Liver (tissue), 9 donors: ENCODE measurements around the gene GJB1. TPM values are rescaled to one million over a fixed set of nuclear protein-coding genes. Genes with fewer than 3 reads are reported as not detected.

Experiments used
- DNase-seq: peaks from one replicate; pipeline ENCODE4 v3.0.0-alpha.2; 2017; ENCODE audit warnings: low spot score
- H3K27ac ChIP-seq, 2 donors: one replicate each; pipeline ENCODE4 v1.7.0; 2013; ENCODE audit warnings: inconsistent platforms in 2 of 2, low read length in 2 of 2, control low read depth in 1 of 2, low read depth in 1 of 2, mild to moderate bottlenecking in 1 of 2
- H3K27me3 ChIP-seq, 4 donors: one replicate each; pipeline versions ENCODE4 v1.6.1 to v1.7.0; 2013; ENCODE audit warnings: low read length in 3 of 4, inconsistent platforms in 1 of 4, mild to moderate bottlenecking in 1 of 4, moderate library complexity in 1 of 4; ENCODE audit not compliant: control insufficient read depth in 4 of 4, insufficient read depth in 4 of 4
- H3K36me3 ChIP-seq, 4 donors: one replicate each; pipeline versions ENCODE4 v1.6.1 to v1.7.0; 2013; ENCODE audit warnings: low read length in 3 of 4, mild to moderate bottlenecking in 3 of 4, low read depth in 1 of 4, moderate library complexity in 1 of 4; ENCODE audit not compliant: control insufficient read depth in 4 of 4, insufficient read depth in 3 of 4
- H3K4me1 ChIP-seq, 4 donors: one replicate each; pipeline versions ENCODE4 v1.6.1 to v1.7.0; 2013; ENCODE audit warnings: low read length in 3 of 4, mild to moderate bottlenecking in 3 of 4, moderate library complexity in 1 of 4; ENCODE audit not compliant: control insufficient read depth in 4 of 4, insufficient read depth in 4 of 4
- H3K4me3 ChIP-seq, 3 donors: one replicate each; pipeline versions ENCODE4 v1.6.1 to v1.7.0; 2013; ENCODE audit warnings: low read length in 3 of 3, control low read depth in 1 of 3, low read depth in 1 of 3, mild to moderate bottlenecking in 1 of 3
- H3K9ac ChIP-seq, 2 donors: one replicate each; pipeline ENCODE4 v1.7.0; 2013; ENCODE audit warnings: low read length in 2 of 2, mild to moderate bottlenecking in 2 of 2, moderate library complexity in 2 of 2, control low read depth in 1 of 2, low read depth in 1 of 2
- H3K9me3 ChIP-seq, 4 donors: one replicate each; pipeline versions ENCODE4 v1.6.1 to v1.7.0; 2013; ENCODE audit warnings: low read length in 3 of 4; ENCODE audit not compliant: control insufficient read depth in 4 of 4
- EGR1 ChIP-seq, 2 donors: IDR thresholded peaks; 2 replicates each; pipeline ENCODE4 v1.6.1; 2016 to 2018; ENCODE audit warnings: antibody characterized with exemption in 2 of 2, low read depth in 2 of 2
- FOXA1 ChIP-seq: IDR thresholded peaks from 2 replicates; pipeline ENCODE4 v1.6.1; 2016; ENCODE audit warnings: antibody characterized with exemption
- FOXA2 ChIP-seq: IDR thresholded peaks from 2 replicates; pipeline ENCODE4 v1.6.1; 2016; ENCODE audit warnings: antibody characterized with exemption
- GABPA ChIP-seq, 2 donors: IDR thresholded peaks in 1 of 2; conservative IDR thresholded peaks in 1 of 2; 2 replicates each; pipeline ENCODE4 v1.6.1; 2016; ENCODE audit warnings: antibody characterized with exemption in 2 of 2, mild to moderate bottlenecking in 1 of 2, moderate library complexity in 1 of 2
- HNF4A ChIP-seq, 2 donors: conservative IDR thresholded peaks; 2 replicates each; pipeline ENCODE4 v1.6.1; 2016; ENCODE audit warnings: antibody characterized with exemption in 2 of 2, mild to moderate bottlenecking in 2 of 2
- HNF4G ChIP-seq: IDR thresholded peaks from 2 replicates; pipeline ENCODE4 v1.6.1; 2016; ENCODE audit warnings: antibody characterized with exemption
- JUND ChIP-seq, 2 donors: IDR thresholded peaks; 2 replicates each; pipeline ENCODE4 v1.6.1; 2016; ENCODE audit warnings: antibody characterized with exemption in 2 of 2
- NR2F2 ChIP-seq: IDR thresholded peaks from 2 replicates; pipeline ENCODE4 v1.6.1; 2016; ENCODE audit warnings: antibody characterized with exemption
- RAD21 ChIP-seq, 2 donors: IDR thresholded peaks; 2 replicates each; pipeline ENCODE4 v1.6.1; 2016; ENCODE audit warnings: antibody characterized with exemption in 2 of 2, mild to moderate bottlenecking in 2 of 2
- RXRA ChIP-seq, 2 donors: IDR thresholded peaks; 2 replicates each; pipeline ENCODE4 v1.6.1; 2017 to 2018; ENCODE audit warnings: antibody characterized with exemption in 2 of 2, mild to moderate bottlenecking in 1 of 2
- SP1 ChIP-seq: IDR thresholded peaks from 2 replicates; pipeline ENCODE4 v1.6.1; 2018; ENCODE audit warnings: antibody characterized with exemption, mild to moderate bottlenecking
- TAF1 ChIP-seq: conservative IDR thresholded peaks from 2 replicates; pipeline ENCODE4 v1.6.1; 2016; ENCODE audit warnings: antibody characterized with exemption, mild to moderate bottlenecking
- WGBS: extraction: QIAGEN DNeasy Blood & Tissue Kit; methylation state at CpG from one replicate; pipeline ENCODE4 v1.1.7; 2013; 5-methylcytosine and 5-hydroxymethylcytosine counted together
- polyA plus RNA-seq, 2 donors: library from polyadenylated mRNA; stranded (reverse) in 1 of 2; unstranded in 1 of 2; fragments of 200-250 nt in 1 of 2; fragments of >200 nt in 1 of 2; fragmentation: Nextera tagmentation in 1 of 2; extraction: Ambion mirVana in 1 of 2; gene quantifications; one replicate each; pipeline versions ENCODE4 v1.2.1 to v1.2.3, GENCODE V29; 2013 to 2015
- total RNA-seq, 2 donors: library from RNA; depleted of rRNA; stranded (reverse); fragments of >200 nt; gene quantifications; one replicate each; pipeline ENCODE4 v1.2.3, GENCODE V29; 2014
- TF ChIP-seq, protein P1 (sequence below): IDR thresholded peaks from 2 replicates; pipeline ENCODE4 v1.6.1; 2016; ENCODE audit warnings: antibody characterized with exemption, mild to moderate bottlenecking
- TF ChIP-seq, protein P2 (sequence below): fragments of 150-350 bp; IDR thresholded peaks from 2 replicates; pipeline ENCODE4 v1.5.1; 2017; ENCODE audit warnings: improper control_type of control experiment, low read depth, low read length; ENCODE audit not compliant: missing input control
- TF ChIP-seq, protein P3 (sequence below): IDR thresholded peaks from 2 replicates; pipeline ENCODE4 v1.6.1; 2016; ENCODE audit warnings: antibody characterized with exemption
- TF ChIP-seq, protein P4 (sequence below): IDR thresholded peaks from 2 replicates; pipeline ENCODE4 v1.6.1; 2016; ENCODE audit warnings: antibody characterized with exemption
- TF ChIP-seq, protein P5 (sequence below): IDR thresholded peaks from 2 replicates; pipeline ENCODE4 v1.6.1; 2016; ENCODE audit warnings: antibody characterized with exemption
- donor health status: healthy.
- donor health status: healthy.
- donor health status: healthy.
- donor health status: healthy.
- donor health status: healthy.

Gene GJB1
- total and polyA plus RNA-seq, 4 donors = 77.1 to 251 (median 199) TPM

DNA sequence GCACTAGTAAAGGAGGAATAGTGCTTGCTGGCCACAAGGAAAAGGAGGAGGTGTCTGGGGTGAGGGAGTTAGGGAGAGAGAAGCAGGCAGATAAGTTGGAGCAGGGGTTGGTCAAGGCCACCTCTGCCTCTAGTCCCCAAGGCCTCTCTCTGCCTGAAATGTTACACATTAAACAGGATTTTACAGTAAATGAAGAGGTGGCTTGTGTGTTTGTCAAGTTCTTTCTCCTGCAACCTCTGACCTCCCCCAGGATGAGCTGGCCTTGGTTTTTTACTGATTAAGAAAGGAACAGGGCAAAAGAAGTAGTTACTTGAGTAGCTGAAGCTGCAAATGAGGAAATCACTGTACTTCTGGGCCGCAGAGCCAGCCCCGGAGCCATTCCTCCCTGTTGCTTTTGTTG lies 2.0 kb downstream of the GJB1 start:
- H3K9ac ChIP-seq = no peak overlapping the region
- no peaks in the 10 kb centered on the region for H3K27me3 ChIP-seq
- no peaks in the 10 kb centered on the region for H3K9me3 ChIP-seq
- no peak overlapping the region for H3K4me3 ChIP-seq
- no peak for DNase-seq
- TF ChIP-seq GABPA (IDR thresholded peaks at IDR 0.05 in 1 of 2, conservative IDR thresholded peaks at IDR 0.05 in 1 of 2) = no peak
- no peak for TF ChIP-seq TAF1
- no peak for TF ChIP-seq EGR1 (IDR thresholded peaks at IDR 0.05; ENCODE audit: low read depth in 2 of 2)
- TF ChIP-seq RXRA (IDR thresholded peaks at IDR 0.05) = no peak
- TF ChIP-seq JUND (IDR thresholded peaks at IDR 0.05) = no peak
- TF ChIP-seq, protein P1, sequence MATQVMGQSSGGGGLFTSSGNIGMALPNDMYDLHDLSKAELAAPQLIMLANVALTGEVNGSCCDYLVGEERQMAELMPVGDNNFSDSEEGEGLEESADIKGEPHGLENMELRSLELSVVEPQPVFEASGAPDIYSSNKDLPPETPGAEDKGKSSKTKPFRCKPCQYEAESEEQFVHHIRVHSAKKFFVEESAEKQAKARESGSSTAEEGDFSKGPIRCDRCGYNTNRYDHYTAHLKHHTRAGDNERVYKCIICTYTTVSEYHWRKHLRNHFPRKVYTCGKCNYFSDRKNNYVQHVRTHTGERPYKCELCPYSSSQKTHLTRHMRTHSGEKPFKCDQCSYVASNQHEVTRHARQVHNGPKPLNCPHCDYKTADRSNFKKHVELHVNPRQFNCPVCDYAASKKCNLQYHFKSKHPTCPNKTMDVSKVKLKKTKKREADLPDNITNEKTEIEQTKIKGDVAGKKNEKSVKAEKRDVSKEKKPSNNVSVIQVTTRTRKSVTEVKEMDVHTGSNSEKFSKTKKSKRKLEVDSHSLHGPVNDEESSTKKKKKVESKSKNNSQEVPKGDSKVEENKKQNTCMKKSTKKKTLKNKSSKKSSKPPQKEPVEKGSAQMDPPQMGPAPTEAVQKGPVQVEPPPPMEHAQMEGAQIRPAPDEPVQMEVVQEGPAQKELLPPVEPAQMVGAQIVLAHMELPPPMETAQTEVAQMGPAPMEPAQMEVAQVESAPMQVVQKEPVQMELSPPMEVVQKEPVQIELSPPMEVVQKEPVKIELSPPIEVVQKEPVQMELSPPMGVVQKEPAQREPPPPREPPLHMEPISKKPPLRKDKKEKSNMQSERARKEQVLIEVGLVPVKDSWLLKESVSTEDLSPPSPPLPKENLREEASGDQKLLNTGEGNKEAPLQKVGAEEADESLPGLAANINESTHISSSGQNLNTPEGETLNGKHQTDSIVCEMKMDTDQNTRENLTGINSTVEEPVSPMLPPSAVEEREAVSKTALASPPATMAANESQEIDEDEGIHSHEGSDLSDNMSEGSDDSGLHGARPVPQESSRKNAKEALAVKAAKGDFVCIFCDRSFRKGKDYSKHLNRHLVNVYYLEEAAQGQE = no peak
- TF ChIP-seq SP1 = no peak
- no peak for TF ChIP-seq HNF4G
- TF ChIP-seq, protein P2, sequence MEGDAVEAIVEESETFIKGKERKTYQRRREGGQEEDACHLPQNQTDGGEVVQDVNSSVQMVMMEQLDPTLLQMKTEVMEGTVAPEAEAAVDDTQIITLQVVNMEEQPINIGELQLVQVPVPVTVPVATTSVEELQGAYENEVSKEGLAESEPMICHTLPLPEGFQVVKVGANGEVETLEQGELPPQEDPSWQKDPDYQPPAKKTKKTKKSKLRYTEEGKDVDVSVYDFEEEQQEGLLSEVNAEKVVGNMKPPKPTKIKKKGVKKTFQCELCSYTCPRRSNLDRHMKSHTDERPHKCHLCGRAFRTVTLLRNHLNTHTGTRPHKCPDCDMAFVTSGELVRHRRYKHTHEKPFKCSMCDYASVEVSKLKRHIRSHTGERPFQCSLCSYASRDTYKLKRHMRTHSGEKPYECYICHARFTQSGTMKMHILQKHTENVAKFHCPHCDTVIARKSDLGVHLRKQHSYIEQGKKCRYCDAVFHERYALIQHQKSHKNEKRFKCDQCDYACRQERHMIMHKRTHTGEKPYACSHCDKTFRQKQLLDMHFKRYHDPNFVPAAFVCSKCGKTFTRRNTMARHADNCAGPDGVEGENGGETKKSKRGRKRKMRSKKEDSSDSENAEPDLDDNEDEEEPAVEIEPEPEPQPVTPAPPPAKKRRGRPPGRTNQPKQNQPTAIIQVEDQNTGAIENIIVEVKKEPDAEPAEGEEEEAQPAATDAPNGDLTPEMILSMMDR = no peak
- TF ChIP-seq, protein P3, sequence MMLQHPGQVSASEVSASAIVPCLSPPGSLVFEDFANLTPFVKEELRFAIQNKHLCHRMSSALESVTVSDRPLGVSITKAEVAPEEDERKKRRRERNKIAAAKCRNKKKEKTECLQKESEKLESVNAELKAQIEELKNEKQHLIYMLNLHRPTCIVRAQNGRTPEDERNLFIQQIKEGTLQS = no peak
- TF ChIP-seq, protein P4, sequence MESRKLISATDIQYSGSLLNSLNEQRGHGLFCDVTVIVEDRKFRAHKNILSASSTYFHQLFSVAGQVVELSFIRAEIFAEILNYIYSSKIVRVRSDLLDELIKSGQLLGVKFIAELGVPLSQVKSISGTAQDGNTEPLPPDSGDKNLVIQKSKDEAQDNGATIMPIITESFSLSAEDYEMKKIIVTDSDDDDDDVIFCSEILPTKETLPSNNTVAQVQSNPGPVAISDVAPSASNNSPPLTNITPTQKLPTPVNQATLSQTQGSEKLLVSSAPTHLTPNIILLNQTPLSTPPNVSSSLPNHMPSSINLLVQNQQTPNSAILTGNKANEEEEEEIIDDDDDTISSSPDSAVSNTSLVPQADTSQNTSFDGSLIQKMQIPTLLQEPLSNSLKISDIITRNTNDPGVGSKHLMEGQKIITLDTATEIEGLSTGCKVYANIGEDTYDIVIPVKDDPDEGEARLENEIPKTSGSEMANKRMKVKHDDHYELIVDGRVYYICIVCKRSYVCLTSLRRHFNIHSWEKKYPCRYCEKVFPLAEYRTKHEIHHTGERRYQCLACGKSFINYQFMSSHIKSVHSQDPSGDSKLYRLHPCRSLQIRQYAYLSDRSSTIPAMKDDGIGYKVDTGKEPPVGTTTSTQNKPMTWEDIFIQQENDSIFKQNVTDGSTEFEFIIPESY = no peak
- TF ChIP-seq FOXA2 = no peak
- no peak for TF ChIP-seq NR2F2
- no peak for TF ChIP-seq FOXA1
- no peak for TF ChIP-seq HNF4A (conservative IDR thresholded peaks at IDR 0.05)
- no peak for TF ChIP-seq RAD21 (IDR thresholded peaks at IDR 0.05)
- TF ChIP-seq, protein P5, sequence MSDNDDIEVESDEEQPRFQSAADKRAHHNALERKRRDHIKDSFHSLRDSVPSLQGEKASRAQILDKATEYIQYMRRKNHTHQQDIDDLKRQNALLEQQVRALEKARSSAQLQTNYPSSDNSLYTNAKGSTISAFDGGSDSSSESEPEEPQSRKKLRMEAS = no peak
- peaks cover 13 to 76% (median 60%) of the 10 kb centered on the region in 4 donors for H3K4me1 ChIP-seq
- peaks cover 2 to 7% (median 2%) of the 10 kb centered on the region in 4 donors for H3K36me3 ChIP-seq
- 38% methylated on average over 2 of the region's 2 CpGs for WGBS
- peak overlapping the region in 1 of 2 donors; percentile 34 for H3K27ac ChIP-seq
